Panc1 (cell line): Measurements from ENCODE around the gene PDE10A.

Source experiments
- TF ChIP-seq, protein P1 (sequence below): fragments of 450-650 bp; IDR thresholded peaks from 2 replicates; pipeline ENCODE4 v1.5.1; 2017; ENCODE audit warnings: mild to moderate bottlenecking
- TF ChIP-seq, protein P2 (sequence below), 2 experiments: IDR thresholded peaks; 2 replicates each; pipeline ENCODE4 v1.6.1; 2011 to 2012; ENCODE audit warnings: low read depth in 2 of 2, control low read depth in 1 of 2, low read length in 1 of 2, mild to moderate bottlenecking in 1 of 2, moderate library complexity in 1 of 2; ENCODE audit not compliant: insufficient read depth in 1 of 2

DNA sequence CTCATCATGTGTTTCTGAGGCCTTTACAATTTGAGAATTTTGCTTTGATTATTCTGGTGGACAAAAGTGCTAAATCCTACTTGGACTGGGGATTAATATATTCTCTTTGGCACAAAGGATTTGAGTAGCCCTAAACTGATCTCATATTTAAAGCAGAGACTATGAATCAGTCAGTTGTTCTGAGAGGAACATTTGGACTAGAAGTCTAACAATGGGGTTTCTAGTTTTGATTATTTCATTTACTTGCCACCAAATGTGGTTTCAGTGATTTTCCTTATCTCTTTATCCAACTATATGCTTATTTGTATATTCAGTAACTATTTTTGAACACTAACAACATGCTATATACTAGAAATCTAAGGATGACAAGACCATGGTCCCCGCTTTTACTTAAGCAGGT is 81.4 kb downstream of the PDE10A start:
- TF ChIP-seq, protein P1, sequence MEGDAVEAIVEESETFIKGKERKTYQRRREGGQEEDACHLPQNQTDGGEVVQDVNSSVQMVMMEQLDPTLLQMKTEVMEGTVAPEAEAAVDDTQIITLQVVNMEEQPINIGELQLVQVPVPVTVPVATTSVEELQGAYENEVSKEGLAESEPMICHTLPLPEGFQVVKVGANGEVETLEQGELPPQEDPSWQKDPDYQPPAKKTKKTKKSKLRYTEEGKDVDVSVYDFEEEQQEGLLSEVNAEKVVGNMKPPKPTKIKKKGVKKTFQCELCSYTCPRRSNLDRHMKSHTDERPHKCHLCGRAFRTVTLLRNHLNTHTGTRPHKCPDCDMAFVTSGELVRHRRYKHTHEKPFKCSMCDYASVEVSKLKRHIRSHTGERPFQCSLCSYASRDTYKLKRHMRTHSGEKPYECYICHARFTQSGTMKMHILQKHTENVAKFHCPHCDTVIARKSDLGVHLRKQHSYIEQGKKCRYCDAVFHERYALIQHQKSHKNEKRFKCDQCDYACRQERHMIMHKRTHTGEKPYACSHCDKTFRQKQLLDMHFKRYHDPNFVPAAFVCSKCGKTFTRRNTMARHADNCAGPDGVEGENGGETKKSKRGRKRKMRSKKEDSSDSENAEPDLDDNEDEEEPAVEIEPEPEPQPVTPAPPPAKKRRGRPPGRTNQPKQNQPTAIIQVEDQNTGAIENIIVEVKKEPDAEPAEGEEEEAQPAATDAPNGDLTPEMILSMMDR: no peak
- TF ChIP-seq, protein P2, sequence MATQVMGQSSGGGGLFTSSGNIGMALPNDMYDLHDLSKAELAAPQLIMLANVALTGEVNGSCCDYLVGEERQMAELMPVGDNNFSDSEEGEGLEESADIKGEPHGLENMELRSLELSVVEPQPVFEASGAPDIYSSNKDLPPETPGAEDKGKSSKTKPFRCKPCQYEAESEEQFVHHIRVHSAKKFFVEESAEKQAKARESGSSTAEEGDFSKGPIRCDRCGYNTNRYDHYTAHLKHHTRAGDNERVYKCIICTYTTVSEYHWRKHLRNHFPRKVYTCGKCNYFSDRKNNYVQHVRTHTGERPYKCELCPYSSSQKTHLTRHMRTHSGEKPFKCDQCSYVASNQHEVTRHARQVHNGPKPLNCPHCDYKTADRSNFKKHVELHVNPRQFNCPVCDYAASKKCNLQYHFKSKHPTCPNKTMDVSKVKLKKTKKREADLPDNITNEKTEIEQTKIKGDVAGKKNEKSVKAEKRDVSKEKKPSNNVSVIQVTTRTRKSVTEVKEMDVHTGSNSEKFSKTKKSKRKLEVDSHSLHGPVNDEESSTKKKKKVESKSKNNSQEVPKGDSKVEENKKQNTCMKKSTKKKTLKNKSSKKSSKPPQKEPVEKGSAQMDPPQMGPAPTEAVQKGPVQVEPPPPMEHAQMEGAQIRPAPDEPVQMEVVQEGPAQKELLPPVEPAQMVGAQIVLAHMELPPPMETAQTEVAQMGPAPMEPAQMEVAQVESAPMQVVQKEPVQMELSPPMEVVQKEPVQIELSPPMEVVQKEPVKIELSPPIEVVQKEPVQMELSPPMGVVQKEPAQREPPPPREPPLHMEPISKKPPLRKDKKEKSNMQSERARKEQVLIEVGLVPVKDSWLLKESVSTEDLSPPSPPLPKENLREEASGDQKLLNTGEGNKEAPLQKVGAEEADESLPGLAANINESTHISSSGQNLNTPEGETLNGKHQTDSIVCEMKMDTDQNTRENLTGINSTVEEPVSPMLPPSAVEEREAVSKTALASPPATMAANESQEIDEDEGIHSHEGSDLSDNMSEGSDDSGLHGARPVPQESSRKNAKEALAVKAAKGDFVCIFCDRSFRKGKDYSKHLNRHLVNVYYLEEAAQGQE (IDR thresholded peaks at IDR 0.05; ENCODE audit: insufficient read depth in 1 of 2, low read depth in 2 of 2, low read length in 1 of 2): no peak
